SW 1271 (cell line): ENCODE data around the gene ARL3.
"Not testable (repeated sequence)": the region's sequence is repeated elsewhere in the genome, so short reads cannot be mapped to it uniquely, and the experiment has no call there.

Source experiments
- DNase-seq, 2 experiments: peaks; one replicate each; lab custom pipeline; 2025; lab: John Stamatoyannopoulos, UW

Gene ARL3

DNA sequence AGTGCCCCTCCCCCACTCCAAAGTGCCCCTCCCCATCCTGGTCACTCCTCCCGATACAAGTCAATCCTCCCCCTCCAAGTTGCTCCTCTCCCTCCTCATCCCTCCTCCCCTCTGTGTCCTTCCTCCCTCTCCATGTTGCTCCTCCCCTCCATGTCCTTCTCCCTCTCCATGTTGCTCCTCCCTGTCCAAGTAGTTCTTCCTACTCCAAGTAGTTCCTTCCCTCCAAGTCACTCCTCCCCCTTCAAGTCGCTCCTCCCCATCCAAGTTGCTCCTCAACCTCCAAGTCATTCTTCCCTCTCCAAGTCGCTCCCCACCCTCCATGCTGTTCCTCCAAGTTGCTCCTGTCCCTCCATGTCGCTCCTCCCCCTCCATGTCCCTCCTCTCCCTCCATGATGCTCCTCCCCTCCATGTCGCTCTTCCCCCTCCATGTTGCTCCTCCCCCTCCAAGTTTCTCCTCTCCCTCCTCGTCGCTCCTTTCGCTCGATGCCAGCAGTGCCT lies 20.9 kb upstream of the ARL3 start:
- DNase-seq, result peak in 1 of 2 experiments; percentile 11

GRCh38 chr10:102732661-102733060 lies 18.5 kb upstream of the ARL3 start:
- DNase-seq, result no peak

DNA sequence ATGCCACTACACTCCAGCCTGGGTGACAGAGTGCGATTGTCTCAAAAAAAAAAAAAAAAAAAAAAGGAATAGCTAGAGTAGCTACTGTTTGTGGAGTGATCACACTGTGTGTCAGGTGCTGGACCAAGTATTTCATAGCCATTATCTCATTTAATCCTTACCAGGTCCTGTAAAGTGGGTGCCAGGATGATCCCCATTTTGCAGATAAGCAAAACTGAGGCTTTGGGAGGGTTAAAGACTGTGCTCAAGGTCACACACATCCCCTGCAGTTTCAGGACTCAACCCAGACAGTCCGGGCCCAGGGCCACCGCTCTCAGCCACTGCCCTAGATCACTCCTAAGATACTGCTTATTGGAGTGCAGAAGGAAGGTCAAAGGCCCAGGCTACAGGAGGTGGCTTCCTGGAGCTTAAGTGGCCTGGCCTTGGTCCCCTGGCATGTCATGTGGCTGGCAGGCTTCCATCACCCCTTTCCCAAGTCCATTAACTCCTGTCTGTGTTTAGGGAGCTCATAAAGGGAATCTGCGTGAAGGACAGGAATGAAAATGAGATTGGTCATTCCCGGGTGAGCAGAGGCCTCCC lies 17.1 kb upstream of the ARL3 start:
- no peak for DNase-seq

- DNase-seq, result peak in 1 of 2 experiments; percentile 62
Observed at GRCh38 chr10:102729029-102730026, 15.1 kb upstream of the ARL3 start.

- DNase-seq, result no peak
Observed at GRCh38 chr10:102727037-102727818, 13.0 kb upstream of the ARL3 start.

- DNase-seq, result no peak
Observed at GRCh38 chr10:102726274-102726673, 12.1 kb upstream of the ARL3 start.

- no peak for DNase-seq
Observed at GRCh38 chr10:102723989-102724388, 9.8 kb upstream of the ARL3 start.

DNA sequence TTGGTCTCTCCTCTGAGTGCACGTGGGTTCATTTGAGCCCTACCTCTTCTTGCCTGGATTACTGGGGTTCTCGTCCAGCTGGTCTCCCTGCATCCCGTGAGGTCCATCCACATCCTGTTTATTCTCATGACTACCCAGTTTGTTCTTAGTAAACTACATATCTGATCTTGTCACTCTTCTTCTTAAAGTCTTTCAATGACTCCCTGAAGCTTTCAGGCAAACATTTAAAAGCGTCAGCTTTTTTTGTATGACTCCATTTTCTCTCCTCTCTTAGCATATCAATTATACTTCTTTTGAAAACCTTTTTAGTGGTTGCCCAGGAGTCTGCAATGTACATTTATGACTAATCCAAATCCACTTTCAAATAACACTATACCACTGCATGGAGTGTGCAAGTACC lies 7.8 kb upstream of the ARL3 start:
- DNase-seq, result no peak

- DNase-seq, result no peak
Observed at GRCh38 chr10:102720775-102721301, 6.6 kb upstream of the ARL3 start.

DNA sequence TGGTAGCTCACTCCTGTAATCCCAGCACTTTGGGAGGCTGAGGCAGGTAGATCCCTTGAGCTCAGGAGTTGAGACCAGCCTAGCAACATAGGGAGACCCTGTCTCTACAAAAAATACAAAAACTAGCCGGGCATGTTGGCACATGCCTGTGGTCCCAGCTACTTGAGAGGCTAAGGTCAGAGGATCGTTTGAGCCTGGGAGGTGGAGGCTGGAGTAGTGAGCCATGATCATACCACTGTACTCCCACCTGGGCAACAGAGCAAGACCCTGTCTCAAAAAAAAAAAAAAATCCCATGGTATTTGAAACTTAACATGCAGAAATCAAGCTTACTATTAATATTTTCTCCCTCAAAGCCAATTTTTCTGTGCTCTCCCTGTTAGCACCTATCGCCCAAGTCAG lies 6.1 kb upstream of the ARL3 start:
- no peak for DNase-seq

- DNase-seq, result no peak
Observed at GRCh38 chr10:102718220-102718619, 4.0 kb upstream of the ARL3 start.

DNA sequence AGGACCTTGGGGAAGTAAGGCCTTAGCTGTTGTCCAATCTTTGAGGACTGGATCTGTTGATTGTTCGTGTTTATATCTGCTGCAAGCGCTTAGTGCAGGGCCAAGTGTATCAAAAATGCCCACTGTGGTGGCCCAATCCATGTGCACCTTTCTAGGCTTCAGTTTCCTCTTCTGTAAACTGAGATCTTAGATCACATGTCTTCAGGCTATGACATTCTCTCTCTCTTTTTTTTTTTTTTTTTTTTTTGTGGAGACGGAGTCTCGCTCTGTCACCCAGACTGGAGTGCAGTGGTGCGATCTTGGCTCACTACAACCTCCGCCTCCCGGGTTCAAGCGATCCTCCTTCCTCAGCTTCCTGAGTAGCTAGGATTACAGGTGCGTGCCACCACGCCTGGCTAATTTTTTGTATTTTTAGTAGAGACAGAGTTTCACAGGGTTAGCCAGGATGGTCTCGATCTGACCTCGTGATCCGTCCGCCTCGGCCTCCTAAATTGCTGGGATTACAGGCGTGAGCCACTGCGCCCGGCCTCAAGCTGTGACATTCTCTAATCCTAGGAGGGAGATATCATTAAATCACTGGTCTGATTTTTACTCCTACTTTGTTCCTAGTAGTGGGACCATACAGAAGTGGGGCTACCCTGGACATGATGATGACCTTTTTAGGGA lies 2.8 kb upstream of the ARL3 start:
- not testable (repeated sequence) for DNase-seq

DNA sequence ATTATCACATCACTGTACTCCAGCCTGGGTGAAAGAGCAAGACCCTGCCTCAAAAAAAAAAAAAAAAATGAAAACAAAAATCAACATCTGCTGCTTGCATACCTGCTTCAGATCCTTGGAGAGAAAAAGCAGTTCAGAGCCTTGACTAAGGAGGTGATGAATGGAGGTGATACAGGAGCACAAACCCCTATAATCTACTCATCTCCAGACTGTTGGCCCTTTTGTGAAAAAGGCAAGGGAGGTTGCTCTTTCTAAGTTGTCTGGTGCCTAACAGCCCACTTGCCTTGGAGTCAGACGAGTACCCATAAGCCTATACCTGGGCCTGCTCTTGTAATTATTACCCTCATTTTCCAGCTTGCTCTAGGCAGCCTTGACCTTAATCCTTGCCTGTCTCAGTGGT lies 1.7 kb upstream of the ARL3 start:
- no peak for DNase-seq

DNA sequence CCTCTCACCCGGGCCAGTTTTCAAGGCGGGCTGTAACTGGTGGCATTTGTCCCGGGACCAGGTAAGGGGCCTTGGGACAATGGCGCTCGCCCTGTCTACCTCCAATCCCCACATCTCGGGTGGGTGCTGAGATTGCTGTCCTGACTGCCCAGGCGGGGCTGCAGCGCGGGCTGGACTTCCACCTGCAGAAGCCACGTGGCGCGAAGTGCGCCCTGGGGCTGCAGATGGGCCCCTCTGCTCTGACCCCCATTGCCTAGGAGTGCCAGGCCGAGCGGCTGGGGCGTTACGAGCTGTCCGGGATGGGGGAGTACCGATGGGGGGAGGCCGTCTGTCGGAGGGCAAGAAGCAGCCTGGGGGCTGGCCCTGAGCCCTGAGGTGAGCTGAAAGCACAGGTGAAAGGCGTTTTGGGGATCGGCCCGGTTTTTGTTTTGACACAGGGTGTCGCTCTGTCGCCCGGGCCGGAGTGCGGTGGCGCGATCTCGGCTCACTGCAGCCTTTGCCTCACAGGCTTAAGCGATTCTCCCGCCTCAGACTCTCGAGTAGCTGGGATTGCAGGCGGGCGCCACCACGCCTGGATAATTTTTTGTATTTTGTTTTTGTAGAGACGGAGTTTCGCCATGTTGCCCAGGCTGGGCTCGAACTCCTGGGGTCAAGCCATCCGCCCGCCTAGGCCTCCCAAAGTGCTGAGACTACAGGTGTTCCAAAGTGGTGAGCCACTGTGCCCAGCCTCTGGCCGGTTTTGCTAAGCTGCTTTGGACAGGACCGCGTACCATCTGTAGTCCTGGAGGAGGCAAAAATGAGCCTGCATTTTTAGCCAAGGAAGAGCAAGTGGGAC lies 641 bp upstream of the ARL3 start, which contains the start of gene SFXN2:
Gene SFXN2 (plus strand): TSS at position 16 of the 835 bp plus-strand sequence. CDS start 12,001 bp downstream, outside the sequence.
- no peak for DNase-seq

GRCh38 chr10:102713539-102713813 lies 721 bp downstream of the ARL3 start:
- DNase-seq, result no peak

DNA sequence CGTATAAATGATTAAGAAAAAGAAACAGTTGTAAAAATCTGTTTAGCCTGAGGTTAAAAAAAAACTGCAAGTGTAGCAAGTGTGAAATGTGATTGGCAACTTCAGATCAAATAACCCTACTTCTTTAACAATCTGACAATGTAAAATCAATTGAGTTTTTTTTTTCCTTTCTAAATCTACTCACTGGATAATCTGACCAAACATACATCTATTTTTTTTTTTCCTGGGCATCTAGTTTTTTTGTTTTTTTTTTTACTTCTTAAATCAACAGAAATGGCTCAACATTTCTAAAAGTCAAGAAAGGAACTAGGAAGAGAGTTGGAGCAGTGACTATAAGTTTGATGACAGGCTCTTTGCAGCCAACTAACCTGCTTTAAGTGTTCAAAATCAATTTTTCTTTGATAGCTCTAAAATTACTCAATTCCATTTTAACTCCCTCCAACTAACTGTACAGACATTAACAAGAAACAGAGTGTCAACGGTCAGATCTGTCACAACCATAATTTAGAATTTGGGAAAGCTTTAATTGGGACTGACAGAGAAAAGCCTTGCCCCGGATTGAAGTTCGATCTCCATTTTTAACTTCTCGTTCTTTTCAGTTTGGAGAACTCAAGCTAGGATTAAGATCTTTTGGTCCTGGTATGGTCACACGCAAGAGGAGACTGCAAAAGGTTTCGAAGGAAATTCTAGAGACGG lies 1.2 kb downstream of the ARL3 start:
- no peak for DNase-seq

GRCh38 chr10:102712089-102712488 lies 2.1 kb downstream of the ARL3 start:
- DNase-seq, result no peak

DNA sequence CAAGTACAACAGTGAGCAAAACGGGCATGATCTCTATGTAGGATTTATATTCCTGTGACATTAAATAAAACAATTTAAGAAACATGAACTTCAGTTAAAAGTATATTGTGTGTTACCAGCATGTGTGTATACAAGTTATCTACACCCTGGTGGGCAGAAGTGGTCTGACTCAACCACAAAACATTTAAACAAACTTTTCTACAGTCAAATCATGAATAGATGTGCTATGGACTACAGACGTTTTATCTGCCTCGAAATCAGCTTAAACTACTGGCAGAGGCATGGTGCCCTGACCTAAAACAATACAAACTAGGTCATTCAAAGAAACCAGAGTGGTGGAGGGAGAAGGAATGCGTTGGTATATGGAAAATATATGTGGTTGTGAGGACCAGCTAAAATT lies 3.6 kb downstream of the ARL3 start:
- no peak for DNase-seq

GRCh38 chr10:102705531-102705930 lies 8.7 kb downstream of the ARL3 start:
- DNase-seq, result no peak

GRCh38 chr10:102704915-102705314 lies 9.3 kb downstream of the ARL3 start:
- DNase-seq, result no peak
